ENCODE data around the gene RASL12. TPM values are rescaled to one million over a fixed set of nuclear protein-coding genes. Genes with fewer than 3 reads are reported as not detected.

RASL12 gene
- total and polyA plus RNA-seq, 2 donors (not counting 1 experiment from before 2014, with no cell fraction given): not detected

DNA sequence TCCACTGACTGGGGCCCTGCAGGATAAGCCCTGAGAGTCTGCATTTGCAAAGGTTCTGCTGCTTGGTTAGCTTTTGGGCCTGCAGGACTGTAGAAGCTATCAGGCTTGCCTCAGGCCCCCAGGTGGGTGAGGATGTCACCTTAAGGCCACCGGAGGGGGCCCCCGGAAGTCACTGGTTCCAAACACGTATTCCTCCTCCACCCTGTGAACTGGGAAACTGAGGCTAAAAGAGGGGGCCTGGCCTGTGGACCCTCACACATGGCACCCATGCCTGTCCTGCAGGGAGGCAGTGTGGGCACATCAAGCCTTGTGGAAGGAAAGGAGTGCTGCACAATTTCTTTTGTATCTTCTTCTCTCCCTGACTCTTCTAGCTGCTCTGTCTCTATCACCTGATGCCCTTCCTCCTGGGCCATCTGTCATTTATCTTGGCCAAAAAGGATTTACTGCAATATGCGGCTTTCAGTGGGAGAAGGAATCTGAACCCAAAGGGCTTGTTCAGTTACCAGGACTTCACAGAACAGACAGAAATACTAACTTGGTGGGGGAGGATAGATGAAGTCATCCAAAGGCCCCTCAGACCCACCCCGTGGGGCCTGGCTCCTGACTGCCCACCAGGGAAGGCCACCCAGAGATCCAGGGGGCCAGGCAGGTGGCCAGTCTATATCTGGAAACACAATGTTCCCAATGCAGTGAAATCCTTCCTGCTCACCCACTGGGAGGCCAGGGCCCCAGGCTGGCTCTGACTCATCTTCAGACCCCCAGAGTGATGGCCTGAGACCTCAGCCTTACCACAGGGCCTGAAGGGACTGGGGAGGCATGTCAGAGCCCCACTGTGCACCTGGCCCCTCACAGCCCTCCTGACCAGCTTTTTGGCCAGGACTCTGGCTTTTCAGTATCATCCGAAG is 28.9 kb upstream of the RASL12 start:
- DNase-seq: no peak

DNA sequence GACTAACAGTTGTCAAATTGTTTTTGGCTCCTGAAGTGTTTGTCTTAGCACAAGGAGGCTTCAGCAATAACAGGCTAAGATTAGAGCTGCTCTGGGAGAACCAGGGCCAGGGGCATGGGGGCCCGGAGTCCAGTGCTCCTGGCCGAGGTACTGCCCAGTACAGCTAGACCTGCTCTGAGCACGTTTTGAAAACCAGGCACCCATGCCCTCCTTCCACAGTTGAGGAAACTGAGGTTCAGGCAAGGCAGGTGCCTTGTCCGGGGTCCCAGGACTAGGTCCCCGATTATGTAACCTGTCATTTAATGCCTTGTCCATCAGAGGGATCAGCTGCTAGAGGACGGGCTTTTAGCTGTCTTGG is 27.9 kb upstream of the RASL12 start:
- Histone ChIP-seq H3K36me3 (replicated peaks in 1 of 2; ENCODE audit: control extremely low read depth in 1 of 2, control insufficient read depth in 1 of 2, extremely low read depth in 1 of 2, insufficient read depth in 2 of 2, low read length in 1 of 2) (peaks cover 1 to 16% of the 10 kb centered on the region in 2 experiments), H3K27ac (ENCODE audit: low read length in 2 of 2) (no peak overlapping the region), H4K20me1 (ENCODE audit: control insufficient read depth, insufficient read depth, low read length, poor library complexity, severe bottlenecking) (no peaks in the 10 kb centered on the region), H3K79me2 (ENCODE audit: control insufficient read depth, insufficient read depth, low read length) (no peaks in the 10 kb centered on the region), H3K4me3 (ENCODE audit: control extremely low read depth in 1 of 5, extremely low read depth in 1 of 5, insufficient read depth in 1 of 5, low read depth in 2 of 5, low read length in 4 of 5) (no peak overlapping the region), H3K27me3 (replicated peaks in 1 of 4; ENCODE audit: control extremely low read depth in 1 of 4, control insufficient read depth in 3 of 4, insufficient read depth in 4 of 4, low read length in 3 of 4) (no peaks in the 10 kb centered on the region), H2AFZ (ENCODE audit: insufficient read depth, low read depth, low read length, poor library complexity, severe bottlenecking) (no peak overlapping the region), H3K4me2 (replicated peaks; ENCODE audit: low read depth, low read length, poor library complexity, severe bottlenecking) (no peak overlapping the region), H3K4me1 (ENCODE audit: control insufficient read depth in 2 of 2, insufficient read depth in 2 of 2, low read length in 2 of 2) (no peaks in the 10 kb centered on the region), H3K9ac (ENCODE audit: low read length) (no peak overlapping the region), H3K9me3 (ENCODE audit: control extremely low read depth in 1 of 3, control insufficient read depth in 2 of 3, insufficient read depth in 1 of 3, low read length in 2 of 3) (no peaks in the 10 kb centered on the region)
- no peak overlapping the region for H3K4me3 Mint-ChIP-seq
- no peaks in the 10 kb centered on the region for H3K27me3 Mint-ChIP-seq
- CTCF ChIA-PET: no interaction called here
- DNase-seq: no peak
- no peak overlapping the region for H3K27ac Mint-ChIP-seq
- no peaks in the 10 kb centered on the region for H3K4me1 Mint-ChIP-seq
- no peak for TF ChIP-seq EZH2 (IDR thresholded peaks at IDR 0.05; ENCODE audit: borderline replicate concordance, insufficient read depth, low read depth, low read length, poor library complexity, severe bottlenecking)
- TF ChIP-seq, protein P1, sequence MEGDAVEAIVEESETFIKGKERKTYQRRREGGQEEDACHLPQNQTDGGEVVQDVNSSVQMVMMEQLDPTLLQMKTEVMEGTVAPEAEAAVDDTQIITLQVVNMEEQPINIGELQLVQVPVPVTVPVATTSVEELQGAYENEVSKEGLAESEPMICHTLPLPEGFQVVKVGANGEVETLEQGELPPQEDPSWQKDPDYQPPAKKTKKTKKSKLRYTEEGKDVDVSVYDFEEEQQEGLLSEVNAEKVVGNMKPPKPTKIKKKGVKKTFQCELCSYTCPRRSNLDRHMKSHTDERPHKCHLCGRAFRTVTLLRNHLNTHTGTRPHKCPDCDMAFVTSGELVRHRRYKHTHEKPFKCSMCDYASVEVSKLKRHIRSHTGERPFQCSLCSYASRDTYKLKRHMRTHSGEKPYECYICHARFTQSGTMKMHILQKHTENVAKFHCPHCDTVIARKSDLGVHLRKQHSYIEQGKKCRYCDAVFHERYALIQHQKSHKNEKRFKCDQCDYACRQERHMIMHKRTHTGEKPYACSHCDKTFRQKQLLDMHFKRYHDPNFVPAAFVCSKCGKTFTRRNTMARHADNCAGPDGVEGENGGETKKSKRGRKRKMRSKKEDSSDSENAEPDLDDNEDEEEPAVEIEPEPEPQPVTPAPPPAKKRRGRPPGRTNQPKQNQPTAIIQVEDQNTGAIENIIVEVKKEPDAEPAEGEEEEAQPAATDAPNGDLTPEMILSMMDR (IDR thresholded peaks at IDR 0.05): no peak
- no peaks in the 10 kb centered on the region for H3K9me3 Mint-ChIP-seq (ENCODE audit: insufficient read depth)
- 93% methylated on average over 6 of the region's 6 CpGs for WGBS (ENCODE audit: insufficient coverage)
- no peak for ATAC-seq (ENCODE audit: low read depth)
- POLR2A ChIA-PET: no interaction called here
- intact Hi-C loops (cut with micrococcal nuclease): no loop called here

More for the DNA sequence above, 28.9 kb upstream of the RASL12 start:
- Histone ChIP-seq H4K20me1 (ENCODE audit: control insufficient read depth, insufficient read depth, low read length, poor library complexity, severe bottlenecking) (no peaks in the 10 kb centered on the region), H3K4me3 (ENCODE audit: control extremely low read depth in 1 of 5, extremely low read depth in 1 of 5, insufficient read depth in 1 of 5, low read depth in 2 of 5, low read length in 4 of 5) (no peak overlapping the region), H3K36me3 (replicated peaks in 1 of 2; ENCODE audit: control extremely low read depth in 1 of 2, control insufficient read depth in 1 of 2, extremely low read depth in 1 of 2, insufficient read depth in 2 of 2, low read length in 1 of 2) (peaks cover 1 to 19% of the 10 kb centered on the region in 2 experiments), H2AFZ (ENCODE audit: insufficient read depth, low read depth, low read length, poor library complexity, severe bottlenecking) (no peak overlapping the region), H3K27me3 (replicated peaks in 1 of 4; ENCODE audit: control extremely low read depth in 1 of 4, control insufficient read depth in 3 of 4, insufficient read depth in 4 of 4, low read length in 3 of 4) (no peaks in the 10 kb centered on the region), H3K79me2 (ENCODE audit: control insufficient read depth, insufficient read depth, low read length) (no peaks in the 10 kb centered on the region), H3K4me1 (ENCODE audit: control insufficient read depth in 2 of 2, insufficient read depth in 2 of 2, low read length in 2 of 2) (no peaks in the 10 kb centered on the region), H3K4me2 (replicated peaks; ENCODE audit: low read depth, low read length, poor library complexity, severe bottlenecking) (no peak overlapping the region), H3K27ac (ENCODE audit: low read length in 2 of 2) (no peak overlapping the region), H3K9ac (ENCODE audit: low read length) (no peak overlapping the region), H3K9me3 (ENCODE audit: control extremely low read depth in 1 of 3, control insufficient read depth in 2 of 3, insufficient read depth in 1 of 3, low read length in 2 of 3) (no peaks in the 10 kb centered on the region)
- intact Hi-C loops (cut with micrococcal nuclease): no loop called here
- Mint-ChIP-seq H3K4me3 (no peak overlapping the region), H3K4me1 (no peaks in the 10 kb centered on the region), H3K27me3 (no peaks in the 10 kb centered on the region), H3K27ac (no peak overlapping the region), H3K9me3 (ENCODE audit: insufficient read depth) (no peaks in the 10 kb centered on the region)
- ATAC-seq (ENCODE audit: low read depth): no peak
- ChIA-PET POLR2A (no interaction called here), CTCF (no interaction called here)
- TF ChIP-seq, protein P1 (IDR thresholded peaks at IDR 0.05): no peak
- TF ChIP-seq EZH2 (IDR thresholded peaks at IDR 0.05; ENCODE audit: borderline replicate concordance, insufficient read depth, low read depth, low read length, poor library complexity, severe bottlenecking): no peak
- WGBS (ENCODE audit: insufficient coverage): 100% methylated on average over 2 of the region's 6 CpGs

All from B cell (primary cell).